ENCODE measurements around the gene SDF2L1.
"Not testable (repeated sequence)": the region's sequence is repeated elsewhere in the genome, so short reads cannot be mapped to it uniquely, and the experiment has no call there.

The SDF2L1 gene

DNA sequence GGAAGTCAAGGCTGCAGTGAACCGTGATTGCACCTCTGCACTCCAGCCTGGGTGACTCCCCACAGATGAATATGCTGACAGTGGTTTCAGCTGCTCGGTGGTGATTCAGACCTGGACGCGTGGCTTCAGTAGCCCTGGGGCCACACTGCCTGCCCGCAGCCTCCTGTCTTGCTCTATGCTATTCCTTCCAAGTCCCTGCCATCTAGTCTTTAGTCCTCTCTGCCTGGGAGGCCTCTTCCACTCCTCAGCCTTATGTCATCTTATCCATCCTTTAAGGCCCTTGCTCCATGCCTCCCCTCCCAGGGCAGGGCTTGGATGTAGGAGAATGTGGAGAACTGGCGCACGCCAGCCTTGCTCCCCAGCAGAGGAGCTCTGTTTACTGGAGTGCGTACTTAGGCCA lies 35.3 kb upstream of the SDF2L1 start:
- Histone ChIP-seq H3K9me3 (ENCODE audit: control insufficient read depth, insufficient read depth, low read length) (no peaks in the 10 kb centered on the region), H3K27me3 (ENCODE audit: control insufficient read depth, insufficient read depth, low read length) (no peaks in the 10 kb centered on the region), H3K4me3 (ENCODE audit: low read depth, low read length) (no peak overlapping the region), H3K36me3 (ENCODE audit: control insufficient read depth, insufficient read depth, low read length) (peaks cover 10% of the 10 kb centered on the region), H3K4me1 (ENCODE audit: control insufficient read depth, insufficient read depth, low read length) (no peaks in the 10 kb centered on the region), H3K9ac (ENCODE audit: low read depth, low read length) (no peak overlapping the region)

DNA sequence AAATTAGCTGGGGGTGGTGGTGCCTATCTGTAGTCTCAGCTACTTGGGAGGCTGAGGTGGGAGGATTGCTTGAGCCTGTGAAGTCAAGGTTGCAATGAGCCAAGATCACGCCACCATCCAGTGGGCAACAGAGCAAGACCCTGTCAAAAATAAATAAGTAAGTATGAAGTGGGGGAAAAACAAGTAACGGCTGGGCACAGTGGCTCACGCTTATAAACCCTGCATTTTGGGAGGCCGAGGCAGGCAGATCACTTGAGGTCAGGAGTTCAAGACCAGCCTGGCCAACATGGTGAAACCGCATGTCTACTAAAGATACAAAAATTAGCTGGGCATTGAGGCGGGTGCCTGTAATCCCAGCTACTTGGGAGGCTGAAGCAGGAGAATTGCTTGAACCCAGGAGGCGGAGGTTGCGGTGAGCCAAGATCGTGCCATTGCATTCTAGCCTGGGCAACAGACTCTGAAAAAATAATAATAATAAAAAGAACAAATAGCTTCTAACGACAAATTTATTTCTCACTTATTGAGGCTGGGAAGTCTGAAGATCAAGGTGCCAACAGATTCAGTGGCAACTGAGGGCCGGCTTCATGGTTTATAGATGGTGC lies 32.4 kb upstream of the SDF2L1 start:
- H3K9me3 ChIP-seq (ENCODE audit: control insufficient read depth, insufficient read depth, low read length); H3K4me1 ChIP-seq (ENCODE audit: control insufficient read depth, insufficient read depth, low read length); H3K4me3 ChIP-seq (ENCODE audit: low read depth, low read length); H3K9ac ChIP-seq (ENCODE audit: low read depth, low read length); H3K27me3 ChIP-seq (ENCODE audit: control insufficient read depth, insufficient read depth, low read length): not testable (repeated sequence)
- H3K36me3 ChIP-seq (ENCODE audit: control insufficient read depth, insufficient read depth, low read length): peaks cover 23% of the 10 kb centered on the region

DNA sequence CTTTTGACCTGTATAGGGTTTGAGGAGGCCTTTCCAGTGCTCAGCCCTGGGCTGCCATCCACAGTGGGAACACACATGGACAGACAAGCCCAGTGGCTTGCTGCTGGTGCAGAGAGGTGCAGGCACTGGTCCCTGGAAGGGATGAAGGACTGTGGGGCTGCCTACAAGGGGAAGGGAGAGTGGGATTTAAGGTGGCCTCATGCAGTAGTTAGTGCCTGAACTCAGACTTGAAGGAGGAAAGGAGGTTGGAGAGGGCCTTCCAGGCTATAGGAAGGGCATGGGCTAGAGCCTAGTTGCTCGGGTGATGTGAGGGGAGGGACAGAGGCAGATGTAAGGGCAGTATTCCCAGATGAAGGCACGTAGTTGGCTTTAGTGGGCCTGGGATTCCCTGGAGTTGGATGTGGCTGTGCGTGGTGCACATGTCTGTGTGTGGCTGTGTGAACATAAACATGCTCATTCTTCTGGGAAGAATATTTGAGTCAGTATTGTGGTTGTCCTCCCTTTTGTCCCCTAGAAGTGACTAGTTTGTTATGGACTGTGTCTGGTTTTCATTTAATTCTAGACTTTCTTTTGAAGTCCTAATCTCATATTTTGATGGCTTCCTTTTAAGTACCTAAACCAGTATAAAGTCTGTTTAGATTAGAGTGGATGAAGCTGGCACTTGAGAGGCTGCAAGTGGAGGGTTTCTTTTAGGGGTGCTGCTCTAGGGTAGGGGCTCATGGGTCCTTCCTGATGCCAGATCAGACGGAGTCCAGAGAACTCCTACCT lies 30.7 kb upstream of the SDF2L1 start:
- Histone ChIP-seq H3K9ac (ENCODE audit: low read depth, low read length) (no peak overlapping the region), H3K36me3 (ENCODE audit: control insufficient read depth, insufficient read depth, low read length) (peaks cover 23% of the 10 kb centered on the region), H3K4me1 (ENCODE audit: control insufficient read depth, insufficient read depth, low read length) (no peaks in the 10 kb centered on the region), H3K4me3 (ENCODE audit: low read depth, low read length) (no peak overlapping the region), H3K27me3 (ENCODE audit: control insufficient read depth, insufficient read depth, low read length) (no peaks in the 10 kb centered on the region), H3K9me3 (ENCODE audit: control insufficient read depth, insufficient read depth, low read length) (no peaks in the 10 kb centered on the region)

DNA sequence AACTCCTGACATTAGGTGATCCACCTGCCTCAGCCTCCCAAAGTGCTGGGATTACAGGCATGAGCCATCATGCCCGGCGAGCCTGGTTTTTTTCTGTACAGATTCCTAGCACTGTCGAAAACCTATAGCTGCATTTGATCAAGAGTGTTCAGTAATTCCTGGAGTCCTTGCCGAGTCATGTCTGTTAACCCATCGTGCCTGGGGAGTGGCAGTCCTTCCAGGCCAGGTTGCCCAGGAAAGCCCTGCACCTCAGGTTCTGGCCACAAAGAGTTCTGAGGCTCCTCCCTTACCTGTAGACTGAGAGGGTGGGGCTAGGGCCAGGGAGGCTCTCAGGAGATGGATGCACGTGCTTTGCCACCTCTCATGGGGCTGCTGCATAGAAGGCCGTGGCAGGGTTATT lies 29.2 kb upstream of the SDF2L1 start:
- H3K9ac ChIP-seq (ENCODE audit: low read depth, low read length): no peak overlapping the region
- H3K36me3 ChIP-seq (ENCODE audit: control insufficient read depth, insufficient read depth, low read length): peaks cover 23% of the 10 kb centered on the region
- H3K9me3 ChIP-seq (ENCODE audit: control insufficient read depth, insufficient read depth, low read length): no peaks in the 10 kb centered on the region
- H3K27me3 ChIP-seq (ENCODE audit: control insufficient read depth, insufficient read depth, low read length): no peaks in the 10 kb centered on the region
- H3K4me1 ChIP-seq (ENCODE audit: control insufficient read depth, insufficient read depth, low read length): no peaks in the 10 kb centered on the region
- no peak overlapping the region for H3K4me3 ChIP-seq (ENCODE audit: low read depth, low read length)

DNA sequence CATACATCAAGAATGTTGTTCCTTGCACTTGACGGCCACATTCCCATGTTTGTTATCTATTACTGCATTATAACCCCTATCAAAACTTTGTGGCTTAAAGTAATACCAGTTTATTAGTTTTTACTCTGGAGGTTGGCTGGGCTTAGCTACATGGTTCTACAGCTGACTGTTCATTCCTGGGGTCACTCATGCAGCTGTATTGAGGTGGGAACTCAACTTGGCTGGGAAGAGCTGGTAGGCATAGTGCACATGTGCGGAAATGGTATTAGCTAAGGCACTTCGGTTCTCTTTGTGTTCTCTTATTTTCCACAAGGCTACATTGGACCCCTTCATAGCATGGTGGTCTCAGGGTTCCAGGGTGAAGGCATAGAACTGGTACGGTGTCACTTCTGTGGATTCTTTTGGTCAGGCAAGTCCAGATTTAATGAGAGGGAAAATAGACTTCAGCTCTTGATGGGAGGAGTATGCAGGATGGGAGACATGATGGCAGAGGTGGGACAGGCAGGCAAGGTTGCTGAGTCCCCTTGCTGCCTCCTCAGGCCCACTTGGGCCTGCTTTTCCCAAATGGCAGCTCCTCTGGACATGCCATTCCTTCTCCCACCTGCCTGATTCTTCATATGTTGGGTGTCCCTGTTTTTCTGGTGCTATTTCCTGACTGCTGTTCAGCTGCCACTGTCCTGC lies 28.4 kb upstream of the SDF2L1 start:
- Histone ChIP-seq H3K4me1 (ENCODE audit: control insufficient read depth, insufficient read depth, low read length) (no peaks in the 10 kb centered on the region), H3K36me3 (ENCODE audit: control insufficient read depth, insufficient read depth, low read length) (peaks cover 23% of the 10 kb centered on the region), H3K27me3 (ENCODE audit: control insufficient read depth, insufficient read depth, low read length) (no peaks in the 10 kb centered on the region), H3K9ac (ENCODE audit: low read depth, low read length) (no peak overlapping the region), H3K4me3 (ENCODE audit: low read depth, low read length) (no peak overlapping the region), H3K9me3 (ENCODE audit: control insufficient read depth, insufficient read depth, low read length) (no peaks in the 10 kb centered on the region)

DNA sequence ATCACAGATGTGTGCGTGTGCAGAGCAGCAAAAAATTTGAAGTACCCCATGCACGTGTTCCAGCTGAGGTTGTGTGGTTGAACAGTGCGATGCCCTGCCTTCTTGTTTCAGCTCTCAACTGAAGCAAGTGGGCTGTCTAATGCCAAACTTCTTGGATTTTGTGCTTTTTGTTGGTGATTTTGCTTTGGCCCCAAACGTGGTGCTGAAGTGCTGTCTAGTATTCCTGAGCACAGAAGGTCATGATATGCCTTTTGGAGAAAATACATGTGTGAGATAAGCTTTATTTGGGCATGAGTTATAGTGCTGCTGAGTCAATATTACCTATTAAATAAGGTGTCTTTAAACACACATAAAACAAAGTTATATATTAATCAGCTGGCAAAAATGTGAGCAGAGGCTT lies 26.4 kb upstream of the SDF2L1 start:
- Histone ChIP-seq H3K4me3 (ENCODE audit: low read depth, low read length) (no peak overlapping the region), H3K36me3 (ENCODE audit: control insufficient read depth, insufficient read depth, low read length) (peaks cover 23% of the 10 kb centered on the region), H3K27me3 (ENCODE audit: control insufficient read depth, insufficient read depth, low read length) (no peaks in the 10 kb centered on the region), H3K4me1 (ENCODE audit: control insufficient read depth, insufficient read depth, low read length) (no peaks in the 10 kb centered on the region), H3K9me3 (ENCODE audit: control insufficient read depth, insufficient read depth, low read length) (no peaks in the 10 kb centered on the region), H3K9ac (ENCODE audit: low read depth, low read length) (no peak overlapping the region)

DNA sequence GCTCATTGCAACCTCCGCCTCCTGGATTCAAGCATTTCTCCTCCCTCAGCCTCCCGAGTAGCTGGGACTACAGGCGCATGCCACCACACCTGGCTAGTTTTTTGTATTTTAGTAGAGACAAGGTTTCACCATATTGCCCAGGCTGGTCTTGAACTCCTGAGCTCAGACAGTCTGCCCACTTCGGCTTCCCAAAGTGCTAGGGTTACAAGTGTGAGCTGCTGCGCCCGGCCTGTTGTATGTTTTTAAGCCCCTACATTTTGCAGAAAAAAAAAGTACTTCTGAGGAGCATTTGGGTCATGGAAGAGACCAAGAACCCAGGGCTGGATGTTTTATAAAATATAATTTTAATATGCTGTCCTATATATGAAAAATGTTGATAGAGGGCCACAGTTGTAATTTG lies 24.8 kb upstream of the SDF2L1 start:
- H3K4me3 ChIP-seq (ENCODE audit: low read depth, low read length); H3K9ac ChIP-seq (ENCODE audit: low read depth, low read length); H3K27me3 ChIP-seq (ENCODE audit: control insufficient read depth, insufficient read depth, low read length); H3K9me3 ChIP-seq (ENCODE audit: control insufficient read depth, insufficient read depth, low read length); H3K4me1 ChIP-seq (ENCODE audit: control insufficient read depth, insufficient read depth, low read length): not testable (repeated sequence)
- H3K36me3 ChIP-seq (ENCODE audit: control insufficient read depth, insufficient read depth, low read length): peaks cover 21% of the 10 kb centered on the region

DNA sequence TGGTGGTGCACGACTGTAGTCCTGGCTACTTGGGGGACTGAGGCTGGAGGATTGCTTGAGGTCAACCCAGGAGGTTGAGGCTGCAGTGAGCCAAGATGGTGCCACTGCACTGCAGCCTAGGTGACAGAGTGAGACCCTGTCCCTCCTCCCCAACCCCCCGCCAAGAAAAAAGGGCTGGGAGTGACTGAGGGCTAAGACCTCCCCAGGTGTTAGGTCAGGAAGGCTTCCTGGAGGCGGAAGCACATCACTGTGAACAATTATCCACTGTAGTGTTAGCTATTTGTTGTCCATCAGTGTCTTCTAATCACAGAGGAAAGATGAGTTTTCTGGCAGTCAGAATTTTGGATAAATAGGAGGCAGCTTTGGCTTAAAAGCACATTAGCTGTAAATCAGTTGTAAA lies 21.1 kb upstream of the SDF2L1 start:
- H3K9me3 ChIP-seq (ENCODE audit: control insufficient read depth, insufficient read depth, low read length): no peaks in the 10 kb centered on the region
- peaks cover 9% of the 10 kb centered on the region for H3K36me3 ChIP-seq (ENCODE audit: control insufficient read depth, insufficient read depth, low read length)
- no peak overlapping the region for H3K4me3 ChIP-seq (ENCODE audit: low read depth, low read length)
- no peak overlapping the region for H3K9ac ChIP-seq (ENCODE audit: low read depth, low read length)
- no peaks in the 10 kb centered on the region for H3K4me1 ChIP-seq (ENCODE audit: control insufficient read depth, insufficient read depth, low read length)
- H3K27me3 ChIP-seq (ENCODE audit: control insufficient read depth, insufficient read depth, low read length): no peaks in the 10 kb centered on the region

DNA sequence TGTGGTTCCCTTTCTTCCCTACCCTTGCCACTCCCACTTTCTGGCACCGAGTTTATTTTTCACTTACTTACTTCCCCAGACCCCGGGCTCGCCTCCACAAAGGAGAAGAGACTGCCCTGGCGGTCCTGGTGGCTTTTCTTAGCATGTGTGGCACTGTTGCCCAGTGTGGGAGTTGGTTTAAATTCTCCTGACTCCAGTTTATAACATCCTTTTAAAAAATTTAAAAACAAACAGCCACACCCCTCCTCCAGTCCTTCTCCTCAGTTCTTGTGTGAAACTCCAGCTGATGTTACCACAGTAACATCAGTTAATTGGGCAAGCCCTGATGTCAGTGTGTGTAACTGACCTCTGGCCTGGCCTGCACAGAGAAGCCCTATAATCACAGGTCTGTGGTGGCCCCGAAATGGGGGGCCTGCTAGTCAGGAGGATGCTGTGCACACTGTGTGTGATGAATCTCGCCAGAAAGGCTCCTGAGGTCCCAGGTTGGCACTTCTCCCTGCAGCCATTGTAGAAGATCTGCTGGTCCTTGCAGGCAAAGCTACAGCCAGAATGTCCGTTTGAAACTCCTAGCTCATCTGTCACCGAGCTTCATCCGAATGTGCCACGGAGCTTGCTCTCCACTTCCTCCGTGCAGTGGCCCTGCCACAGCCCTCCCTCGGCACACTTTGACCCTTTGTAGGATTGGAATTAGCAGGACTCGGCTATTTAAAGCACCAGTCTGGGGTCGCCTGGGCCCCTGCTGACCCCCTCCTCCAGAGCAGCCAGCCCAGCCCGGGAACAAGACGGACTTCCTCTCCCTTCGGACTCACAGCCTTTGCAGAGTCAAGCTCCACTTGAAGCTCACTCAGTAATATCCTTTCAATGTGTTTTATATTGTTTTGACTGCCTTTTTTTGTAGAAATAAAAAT lies 19.8 kb upstream of the SDF2L1 start:
- Histone ChIP-seq H3K4me3 (ENCODE audit: low read depth, low read length) (no peak overlapping the region), H3K9ac (ENCODE audit: low read depth, low read length) (no peak overlapping the region), H3K9me3 (ENCODE audit: control insufficient read depth, insufficient read depth, low read length) (no peaks in the 10 kb centered on the region), H3K36me3 (ENCODE audit: control insufficient read depth, insufficient read depth, low read length) (peaks cover 9% of the 10 kb centered on the region), H3K27me3 (ENCODE audit: control insufficient read depth, insufficient read depth, low read length) (no peaks in the 10 kb centered on the region), H3K4me1 (ENCODE audit: control insufficient read depth, insufficient read depth, low read length) (no peaks in the 10 kb centered on the region)

DNA sequence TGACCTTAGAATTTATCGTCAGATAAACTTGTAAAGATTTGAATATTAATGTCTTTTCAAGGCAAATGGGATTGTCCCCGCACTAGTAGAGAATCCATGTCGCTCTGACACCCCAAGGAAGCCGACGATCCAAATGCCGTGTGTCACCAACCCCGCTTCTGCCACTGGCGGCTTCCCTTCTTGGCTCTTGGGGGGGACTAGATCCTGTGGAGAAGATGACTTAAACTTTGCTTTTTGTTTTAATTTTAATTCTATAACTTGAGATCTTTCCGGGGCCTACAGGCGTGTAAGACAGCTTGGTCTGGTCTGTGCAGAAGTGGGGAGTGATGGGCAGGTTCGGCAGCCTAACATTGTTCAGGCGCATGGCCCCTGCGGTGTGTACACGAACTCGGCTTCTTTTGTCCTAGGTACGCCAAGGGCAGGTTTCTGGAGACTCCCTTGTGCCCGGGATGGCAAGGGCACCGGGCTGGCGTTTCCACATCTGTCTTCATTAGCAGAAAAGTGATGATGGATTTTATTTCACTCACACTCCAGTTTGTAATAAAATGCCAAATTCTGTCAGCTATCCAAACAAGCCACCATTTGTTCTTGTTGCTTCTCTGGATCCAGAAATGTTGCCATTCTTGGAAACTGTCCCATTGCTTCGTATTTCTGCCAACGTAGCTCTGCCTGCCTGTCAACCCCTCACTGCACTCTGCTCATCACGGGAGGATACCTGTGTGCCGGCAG lies 19.0 kb upstream of the SDF2L1 start:
- H3K27me3 ChIP-seq (ENCODE audit: control insufficient read depth, insufficient read depth, low read length): no peaks in the 10 kb centered on the region
- no peaks in the 10 kb centered on the region for H3K4me1 ChIP-seq (ENCODE audit: control insufficient read depth, insufficient read depth, low read length)
- no peaks in the 10 kb centered on the region for H3K9me3 ChIP-seq (ENCODE audit: control insufficient read depth, insufficient read depth, low read length)
- no peak overlapping the region for H3K4me3 ChIP-seq (ENCODE audit: low read depth, low read length)
- H3K36me3 ChIP-seq (ENCODE audit: control insufficient read depth, insufficient read depth, low read length): peaks cover 12% of the 10 kb centered on the region
- no peak overlapping the region for H3K9ac ChIP-seq (ENCODE audit: low read depth, low read length)

DNA sequence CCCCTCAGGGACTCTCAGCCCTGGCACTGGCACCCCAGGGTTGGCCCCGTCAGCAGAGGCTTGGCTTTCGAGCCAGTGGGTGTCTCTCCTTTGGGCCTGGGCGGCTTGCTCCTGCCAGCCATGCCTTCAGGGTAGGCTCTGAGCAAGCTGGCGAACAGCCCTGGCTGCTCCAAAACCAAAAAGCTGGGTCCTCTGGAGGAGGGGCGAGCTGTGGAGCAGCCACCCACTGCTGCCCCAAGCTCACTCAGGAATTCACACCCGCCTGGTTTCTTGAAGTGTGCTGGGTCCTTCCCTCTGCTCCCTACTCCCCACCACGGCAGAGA lies 18.5 kb upstream of the SDF2L1 start:
- Histone ChIP-seq H3K4me1 (ENCODE audit: control insufficient read depth, insufficient read depth, low read length) (no peaks in the 10 kb centered on the region), H3K4me3 (ENCODE audit: low read depth, low read length) (no peak overlapping the region), H3K27me3 (ENCODE audit: control insufficient read depth, insufficient read depth, low read length) (no peaks in the 10 kb centered on the region), H3K36me3 (ENCODE audit: control insufficient read depth, insufficient read depth, low read length) (peaks cover 17% of the 10 kb centered on the region), H3K9ac (ENCODE audit: low read depth, low read length) (no peak overlapping the region), H3K9me3 (ENCODE audit: control insufficient read depth, insufficient read depth, low read length) (no peaks in the 10 kb centered on the region)

All from iPS-15b (cell line).